Limb (tissue), 2 donors: ENCODE results near the gene LHFPL3.

Experiments used
- DNase-seq, 2 donors: peaks; one replicate each; pipeline ENCODE4 v3.0.0-alpha.2; 2016; ENCODE audit errors: extremely low spot score in 2 of 2

The LHFPL3 gene

GRCh38 chr7:104795616-104796398 lies 467.4 kb downstream of the LHFPL3 start:
- no peak for DNase-seq

GRCh38 chr7:104800307-104800706 lies 471.9 kb downstream of the LHFPL3 start:
- DNase-seq, result no peak

DNA sequence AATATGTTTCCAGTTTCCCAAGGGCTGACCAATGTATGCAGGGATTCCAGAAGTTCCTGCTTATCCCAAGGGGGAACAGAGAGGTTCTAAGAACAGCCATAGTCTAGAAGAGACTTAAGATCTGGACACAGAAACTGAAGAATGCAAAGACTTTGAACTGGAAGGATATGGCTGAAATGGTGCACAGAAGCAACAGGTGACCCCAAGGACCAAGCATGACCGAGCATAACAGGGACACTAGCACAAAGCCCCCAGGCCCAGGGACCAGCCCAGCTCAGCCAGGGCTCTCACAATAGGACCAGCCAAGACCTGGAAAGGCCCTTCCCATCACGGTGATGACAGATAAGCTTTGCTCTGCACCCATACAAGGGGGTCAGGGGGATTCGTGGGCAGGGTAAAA lies 472.6 kb downstream of the LHFPL3 start:
- DNase-seq, result no peak

- DNase-seq, result no peak
These were observed 475.5 kb downstream of the LHFPL3 start for GRCh38 chr7:104803931-104804330.

- DNase-seq, result no peak
These were observed 476.3 kb downstream of the LHFPL3 start for GRCh38 chr7:104804696-104805095.

- DNase-seq, result no peak
These were observed 477.3 kb downstream of the LHFPL3 start for GRCh38 chr7:104805449-104806317.

- no peak for DNase-seq
These were observed 479.3 kb downstream of the LHFPL3 start for GRCh38 chr7:104807671-104808070.

DNA sequence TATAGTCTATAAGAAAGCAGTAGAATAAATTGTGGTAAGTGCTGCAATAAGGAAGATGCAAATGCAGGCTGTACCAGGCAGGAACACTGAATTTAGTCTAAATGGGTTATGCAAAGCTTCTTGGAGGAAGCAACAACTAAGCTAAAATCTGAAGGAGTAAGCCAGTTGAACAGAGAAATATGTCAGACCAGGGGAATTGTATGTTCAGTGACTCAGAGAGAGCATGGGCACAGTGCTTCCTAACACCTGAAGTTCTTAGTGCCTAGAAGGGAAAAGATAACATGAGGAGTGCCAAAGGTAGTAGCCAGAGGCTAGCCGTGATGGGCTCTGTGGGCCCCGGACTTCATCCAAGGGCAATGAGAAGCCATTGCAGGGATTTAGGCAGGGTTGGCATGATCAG lies 481.5 kb downstream of the LHFPL3 start:
- DNase-seq, result no peak

DNA sequence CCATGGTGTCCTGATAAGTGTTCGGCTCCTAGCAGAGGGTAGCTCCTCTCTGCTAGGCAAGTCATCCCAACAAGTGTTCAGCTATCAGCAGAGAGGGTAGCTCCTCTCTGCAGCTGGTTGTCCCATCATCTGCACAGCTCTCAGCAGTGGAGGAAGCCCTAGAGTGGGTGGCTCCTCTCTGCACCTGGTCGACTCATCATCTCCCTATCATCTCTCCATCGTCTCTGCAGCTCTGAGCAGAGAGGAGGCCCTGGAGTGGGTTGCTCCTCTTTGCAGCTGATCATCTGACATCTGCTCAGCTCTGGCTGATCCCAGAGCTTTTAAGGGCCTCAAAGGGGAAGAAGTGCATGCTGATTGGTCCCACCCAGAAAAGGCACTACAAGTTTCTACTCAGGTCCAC lies 485.7 kb downstream of the LHFPL3 start:
- DNase-seq, result no peak

DNA sequence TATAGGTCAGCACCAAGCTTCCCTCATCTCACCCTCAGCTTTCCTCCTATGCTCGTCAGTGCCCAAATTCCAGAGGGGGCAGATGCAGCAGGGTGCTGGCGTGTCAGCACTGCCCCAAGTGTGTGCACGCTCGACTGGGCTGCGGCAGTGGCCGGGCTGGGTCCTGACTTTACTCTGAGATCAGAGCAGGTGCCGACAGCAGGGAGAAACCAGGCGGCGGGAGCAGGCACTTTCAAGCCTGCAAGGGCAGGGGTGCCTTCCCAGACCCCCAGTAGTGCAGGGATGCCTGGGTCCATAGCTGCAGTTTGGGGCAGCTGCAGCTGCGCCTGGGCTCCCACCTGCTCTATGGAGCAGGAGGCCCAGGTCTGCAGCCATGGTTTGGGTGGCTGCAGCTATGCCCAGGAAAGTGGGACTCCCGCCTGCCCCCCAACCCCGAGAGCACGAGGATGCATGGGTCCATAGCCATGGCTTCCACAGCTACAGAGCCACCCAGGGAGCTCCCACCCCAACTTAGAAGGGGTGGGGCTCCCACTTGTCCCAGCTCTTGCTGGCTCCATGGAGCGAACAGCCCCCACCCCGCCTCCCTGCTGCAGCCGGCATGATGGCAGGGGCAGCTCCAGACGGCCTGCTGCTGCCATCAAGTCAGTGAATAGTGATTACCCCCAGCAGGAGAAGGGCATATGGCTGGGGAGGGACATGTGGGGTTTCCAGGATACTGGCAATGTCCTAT lies 486.4 kb downstream of the LHFPL3 start:
- no peak for DNase-seq

- DNase-seq, result no peak
These were observed 488.1 kb downstream of the LHFPL3 start for GRCh38 chr7:104816537-104816936.

GRCh38 chr7:104818961-104819880 lies 490.8 kb downstream of the LHFPL3 start:
- no peak for DNase-seq

DNA sequence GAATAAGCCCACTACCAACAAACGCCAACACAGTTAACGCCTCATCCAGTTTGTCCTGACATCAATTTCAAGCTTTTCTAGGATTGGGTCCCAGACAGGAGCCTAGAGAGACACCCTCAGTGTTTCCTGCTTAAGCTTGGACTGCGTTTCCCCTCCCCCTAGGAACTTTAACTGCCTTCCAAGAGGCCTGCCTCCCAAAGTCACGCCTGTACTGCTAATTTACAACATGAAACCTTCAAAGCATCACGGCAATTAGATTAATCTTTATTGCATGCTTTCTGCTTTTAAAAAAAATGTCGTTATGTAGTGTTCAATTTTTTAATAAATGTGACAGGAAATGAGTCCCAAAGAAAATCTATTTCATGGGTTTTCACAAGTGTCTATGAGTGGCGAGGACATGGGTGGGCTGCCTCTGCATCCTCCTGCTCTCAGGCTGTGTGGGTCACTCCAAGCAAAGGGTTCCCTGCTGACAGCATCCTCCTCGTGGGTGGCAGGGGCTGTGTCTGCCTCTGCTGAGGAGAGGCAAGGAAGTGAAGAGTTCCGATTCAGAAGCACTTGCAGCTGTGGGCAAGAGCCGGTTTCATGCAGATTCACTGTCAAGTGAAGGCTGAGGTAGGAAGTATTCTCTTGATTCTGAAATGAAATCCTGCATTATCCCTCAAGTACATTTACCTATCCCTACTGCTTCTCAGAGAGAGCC lies 492.6 kb downstream of the LHFPL3 start:
- DNase-seq, result no peak

GRCh38 chr7:104823177-104823576 lies 494.8 kb downstream of the LHFPL3 start:
- DNase-seq, result no peak

GRCh38 chr7:104825099-104825498 lies 496.7 kb downstream of the LHFPL3 start:
- no peak for DNase-seq

- DNase-seq, result no peak
These were observed 497.7 kb downstream of the LHFPL3 start for GRCh38 chr7:104826135-104826534.

GRCh38 chr7:104836976-104837375 lies 508.6 kb downstream of the LHFPL3 start:
- DNase-seq, result no peak

GRCh38 chr7:104838537-104839299 lies 510.3 kb downstream of the LHFPL3 start:
- DNase-seq, result no peak

DNA sequence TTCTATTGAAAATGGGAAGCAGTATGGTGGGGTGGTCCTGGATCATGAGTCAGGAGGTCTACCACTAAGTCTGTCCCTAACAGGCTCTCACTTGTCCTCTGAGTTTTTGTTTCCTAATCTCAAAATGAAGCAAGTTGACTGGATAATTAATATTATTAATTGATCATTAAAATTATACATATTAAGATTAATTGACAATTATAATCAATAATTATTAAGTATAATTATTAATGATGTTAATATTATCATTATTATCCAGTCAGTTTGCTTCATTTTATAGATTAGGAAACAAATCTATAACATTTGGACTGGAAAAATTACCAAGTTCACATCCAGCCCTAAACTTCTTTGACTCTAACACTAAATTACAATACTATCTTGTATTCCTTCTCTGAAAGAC lies 511.4 kb downstream of the LHFPL3 start:
- DNase-seq, result no peak

GRCh38 chr7:104841798-104842197 lies 513.4 kb downstream of the LHFPL3 start:
- no peak for DNase-seq
